ENCODE data around the gene CEP192.

CEP192 gene

DNA sequence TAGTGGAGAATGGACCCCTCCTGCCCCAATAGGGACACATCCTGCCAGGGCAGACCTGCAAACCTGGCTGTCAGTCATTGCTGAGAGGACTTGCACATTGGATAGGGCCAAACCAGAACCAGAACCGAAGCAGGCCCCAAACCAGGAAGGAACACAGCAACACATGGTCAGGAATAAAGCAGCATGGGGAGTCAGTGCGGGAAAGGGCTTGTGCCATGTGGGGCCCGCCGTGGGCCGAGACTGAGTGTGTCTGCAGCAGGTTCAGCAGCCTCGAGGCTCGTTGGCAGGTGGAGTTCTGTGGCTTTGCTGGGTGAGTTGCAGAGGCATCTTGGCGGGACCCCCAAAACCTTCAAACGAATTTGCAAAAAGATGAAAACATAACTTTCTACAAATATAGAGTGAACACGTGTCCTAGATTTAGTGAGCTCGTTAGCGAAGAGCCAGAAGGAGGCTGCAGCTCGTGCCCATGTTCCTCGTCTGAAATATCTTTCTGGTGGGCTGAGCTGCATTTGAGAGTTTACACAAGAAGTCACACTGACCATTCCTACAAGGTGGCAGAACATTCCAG lies 182.5 kb downstream of the CEP192 start:
- TF ChIP-seq, protein P1, sequence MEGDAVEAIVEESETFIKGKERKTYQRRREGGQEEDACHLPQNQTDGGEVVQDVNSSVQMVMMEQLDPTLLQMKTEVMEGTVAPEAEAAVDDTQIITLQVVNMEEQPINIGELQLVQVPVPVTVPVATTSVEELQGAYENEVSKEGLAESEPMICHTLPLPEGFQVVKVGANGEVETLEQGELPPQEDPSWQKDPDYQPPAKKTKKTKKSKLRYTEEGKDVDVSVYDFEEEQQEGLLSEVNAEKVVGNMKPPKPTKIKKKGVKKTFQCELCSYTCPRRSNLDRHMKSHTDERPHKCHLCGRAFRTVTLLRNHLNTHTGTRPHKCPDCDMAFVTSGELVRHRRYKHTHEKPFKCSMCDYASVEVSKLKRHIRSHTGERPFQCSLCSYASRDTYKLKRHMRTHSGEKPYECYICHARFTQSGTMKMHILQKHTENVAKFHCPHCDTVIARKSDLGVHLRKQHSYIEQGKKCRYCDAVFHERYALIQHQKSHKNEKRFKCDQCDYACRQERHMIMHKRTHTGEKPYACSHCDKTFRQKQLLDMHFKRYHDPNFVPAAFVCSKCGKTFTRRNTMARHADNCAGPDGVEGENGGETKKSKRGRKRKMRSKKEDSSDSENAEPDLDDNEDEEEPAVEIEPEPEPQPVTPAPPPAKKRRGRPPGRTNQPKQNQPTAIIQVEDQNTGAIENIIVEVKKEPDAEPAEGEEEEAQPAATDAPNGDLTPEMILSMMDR (IDR thresholded peaks at IDR 0.05), result no peak
